HEK293T (cell line): ENCODE measurements around the gene NUP62.

Experiments
- ARNT ChIP-seq: fragments of 450-650 bp; IDR thresholded peaks from 2 replicates; pipeline ENCODE4 v1.6.1; 2017; ENCODE audit warnings: mild to moderate bottlenecking
- BHLHE40 ChIP-seq: fragments of 450-650 bp; IDR thresholded peaks from 2 replicates; pipeline ENCODE4 v1.6.1; 2016; ENCODE audit warnings: mild to moderate bottlenecking, moderate library complexity, borderline replicate concordance
- ELF4 ChIP-seq: fragments of 450-650 bp; IDR thresholded peaks from 2 replicates; pipeline ENCODE4 v1.6.1; 2017; ENCODE audit warnings: antibody characterized with exemption
- FOXA1 ChIP-seq: fragments of 450-650 bp; IDR thresholded peaks from 2 replicates; pipeline ENCODE4 v1.6.1; 2016; ENCODE audit warnings: mild to moderate bottlenecking
- FOXK2 ChIP-seq: fragments of 450-650 bp; IDR thresholded peaks from 2 replicates; pipeline ENCODE4 v1.6.1; 2016; ENCODE audit warnings: mild to moderate bottlenecking
- FOXM1 ChIP-seq: fragments of 450-650 bp; IDR thresholded peaks from 2 replicates; pipeline ENCODE4 v1.6.1; 2017; ENCODE audit warnings: mild to moderate bottlenecking, borderline replicate concordance
- HDGF ChIP-seq: fragments of 450-650 bp; IDR thresholded peaks from 2 replicates; pipeline ENCODE4 v1.6.1; 2017; ENCODE audit warnings: antibody characterized with exemption, borderline replicate concordance
- L3MBTL2 ChIP-seq: fragments of 450-650 bp; conservative IDR thresholded peaks from 2 replicates; pipeline ENCODE4 v1.6.1; 2016; ENCODE audit warnings: mild to moderate bottlenecking
- SP1 ChIP-seq: fragments of 450-650 bp; IDR thresholded peaks from 2 replicates; pipeline ENCODE4 v1.6.1; 2017
- SUZ12 ChIP-seq: fragments of 450-650 bp; IDR thresholded peaks from 2 replicates; pipeline ENCODE4 v1.6.1; 2016; ENCODE audit warnings: mild to moderate bottlenecking
- TARDBP ChIP-seq: fragments of 450-650 bp; IDR thresholded peaks from 2 replicates; pipeline ENCODE4 v1.6.1; 2016

- TF ChIP-seq ARNT (no peak), BHLHE40 (no peak), FOXA1 (no peak), FOXK2 (no peak), L3MBTL2 (no peak), ELF4 (no peak), FOXM1 (no peak), TARDBP (no peak), SUZ12 (no peak), HDGF (no peak), SP1 (no peak)
These were observed 2.7 kb upstream of the NUP62 start for GRCh38 chr19:49932041-49932451.
